ENCODE results near the gene PLGLB2.
"Not testable (repeated sequence)": the region's sequence is repeated elsewhere in the genome, so short reads cannot be mapped to it uniquely, and the experiment has no call there.

Gene PLGLB2

DNA sequence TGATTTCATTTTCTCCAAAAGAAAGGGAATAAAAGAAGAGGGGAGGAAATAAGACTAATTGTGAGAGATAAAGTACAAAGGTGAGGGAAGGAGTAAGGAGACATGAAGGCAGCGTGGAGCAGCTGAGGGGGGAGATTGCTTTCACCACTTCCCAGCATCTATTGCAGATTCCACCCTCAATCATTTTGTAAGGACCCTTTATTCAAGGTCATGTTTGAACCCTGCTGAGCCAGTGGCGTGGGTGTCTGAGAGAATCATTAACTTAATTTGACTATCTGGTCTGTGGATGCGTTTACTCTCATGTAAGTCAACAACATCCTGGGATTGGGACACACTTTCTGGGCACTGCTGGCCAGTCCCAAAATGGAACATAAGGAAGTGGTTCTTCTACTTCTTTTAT lies at the start of gene PLGLB2:
PLGLB2 (plus strand) TSS at position 297 of the 400 bp plus-strand sequence; CDS start at position 364, 67 bp downstream.
- H3K9ac ChIP-seq (ENCODE audit: low read length in 5 of 5); H3K27ac ChIP-seq (ENCODE audit: low read depth, low read length); H3K27me3 ChIP-seq (ENCODE audit: control insufficient read depth in 5 of 5, insufficient read depth in 4 of 5, low read length in 5 of 5); H3K4me3 ChIP-seq (ENCODE audit: low read depth in 1 of 5, low read length in 5 of 5); H3K9me3 ChIP-seq (ENCODE audit: control insufficient read depth in 5 of 5, low read length in 5 of 5); H3K4me1 ChIP-seq (ENCODE audit: control insufficient read depth in 5 of 5, insufficient read depth in 5 of 5, low read length in 5 of 5); H3K36me3 ChIP-seq (ENCODE audit: control insufficient read depth in 5 of 5, insufficient read depth in 5 of 5, low read length in 5 of 5): not testable (repeated sequence)

GRCh38 chr2:87704572-87705323 lies 43.1 kb upstream of the PLGLB2 start:
- H3K27me3 ChIP-seq (ENCODE audit: control insufficient read depth in 5 of 5, insufficient read depth in 4 of 5, low read length in 5 of 5); H3K27ac ChIP-seq (ENCODE audit: low read depth, low read length); H3K4me3 ChIP-seq (ENCODE audit: low read depth in 1 of 5, low read length in 5 of 5); H3K9me3 ChIP-seq (ENCODE audit: control insufficient read depth in 5 of 5, low read length in 5 of 5); H3K4me1 ChIP-seq (ENCODE audit: control insufficient read depth in 5 of 5, insufficient read depth in 5 of 5, low read length in 5 of 5); H3K36me3 ChIP-seq (ENCODE audit: control insufficient read depth in 5 of 5, insufficient read depth in 5 of 5, low read length in 5 of 5); H3K9ac ChIP-seq (ENCODE audit: low read length in 5 of 5): not testable (repeated sequence)

GRCh38 chr2:87708368-87708767 lies 39.5 kb upstream of the PLGLB2 start:
- not testable (repeated sequence) for H3K4me1 ChIP-seq (ENCODE audit: control insufficient read depth in 5 of 5, insufficient read depth in 5 of 5, low read length in 5 of 5); H3K27me3 ChIP-seq (ENCODE audit: control insufficient read depth in 5 of 5, insufficient read depth in 4 of 5, low read length in 5 of 5); H3K36me3 ChIP-seq (ENCODE audit: control insufficient read depth in 5 of 5, insufficient read depth in 5 of 5, low read length in 5 of 5); H3K27ac ChIP-seq (ENCODE audit: low read depth, low read length); H3K9ac ChIP-seq (ENCODE audit: low read length in 5 of 5); H3K9me3 ChIP-seq (ENCODE audit: control insufficient read depth in 5 of 5, low read length in 5 of 5); H3K4me3 ChIP-seq (ENCODE audit: low read depth in 1 of 5, low read length in 5 of 5)

DNA sequence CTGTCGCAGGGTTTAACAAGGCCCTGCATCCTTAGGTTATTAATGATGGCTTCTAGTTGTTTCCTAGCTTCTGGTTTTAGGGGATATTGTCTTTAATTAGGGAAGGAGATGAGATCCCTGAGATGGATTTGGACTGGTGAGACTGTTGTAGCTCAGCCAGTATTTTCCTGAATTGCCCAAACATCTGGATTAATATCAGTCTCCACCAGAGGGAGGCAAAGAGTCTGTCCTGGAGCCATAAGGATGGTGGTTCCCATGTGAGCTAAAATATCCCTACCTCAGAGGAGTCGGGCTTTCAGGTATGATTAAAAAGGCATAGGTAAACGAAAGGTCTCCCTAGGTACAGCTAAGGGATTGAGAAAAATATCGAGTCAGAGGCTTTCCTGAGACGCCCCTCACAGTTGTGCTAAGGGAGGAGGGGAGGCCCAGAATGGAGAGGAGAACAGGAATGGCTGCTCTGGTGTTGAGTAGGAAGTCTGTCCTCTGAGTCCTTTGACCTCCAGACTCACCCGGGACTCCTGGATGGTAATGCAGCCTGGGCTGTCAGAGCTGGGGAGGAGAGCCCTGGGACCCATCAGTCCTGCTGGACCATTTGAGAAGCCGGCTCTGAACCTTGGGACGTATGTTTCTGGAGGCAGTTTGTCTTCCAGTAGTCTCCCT lies 19.8 kb upstream of the PLGLB2 start:
- not testable (repeated sequence) for H3K36me3 ChIP-seq (ENCODE audit: control insufficient read depth in 5 of 5, insufficient read depth in 5 of 5, low read length in 5 of 5); H3K9me3 ChIP-seq (ENCODE audit: control insufficient read depth in 5 of 5, low read length in 5 of 5); H3K27ac ChIP-seq (ENCODE audit: low read depth, low read length); H3K4me3 ChIP-seq (ENCODE audit: low read depth in 1 of 5, low read length in 5 of 5); H3K27me3 ChIP-seq (ENCODE audit: control insufficient read depth in 5 of 5, insufficient read depth in 4 of 5, low read length in 5 of 5); H3K9ac ChIP-seq (ENCODE audit: low read length in 5 of 5); H3K4me1 ChIP-seq (ENCODE audit: control insufficient read depth in 5 of 5, insufficient read depth in 5 of 5, low read length in 5 of 5)

- H3K27ac ChIP-seq (ENCODE audit: low read depth, low read length); H3K4me1 ChIP-seq (ENCODE audit: control insufficient read depth in 5 of 5, insufficient read depth in 5 of 5, low read length in 5 of 5); H3K4me3 ChIP-seq (ENCODE audit: low read depth in 1 of 5, low read length in 5 of 5); H3K36me3 ChIP-seq (ENCODE audit: control insufficient read depth in 5 of 5, insufficient read depth in 5 of 5, low read length in 5 of 5); H3K9ac ChIP-seq (ENCODE audit: low read length in 5 of 5); H3K9me3 ChIP-seq (ENCODE audit: control insufficient read depth in 5 of 5, low read length in 5 of 5); H3K27me3 ChIP-seq (ENCODE audit: control insufficient read depth in 5 of 5, insufficient read depth in 4 of 5, low read length in 5 of 5): not testable (repeated sequence)
Measured at GRCh38 chr2:87740928-87741327, 7.0 kb upstream of the PLGLB2 start.

DNA sequence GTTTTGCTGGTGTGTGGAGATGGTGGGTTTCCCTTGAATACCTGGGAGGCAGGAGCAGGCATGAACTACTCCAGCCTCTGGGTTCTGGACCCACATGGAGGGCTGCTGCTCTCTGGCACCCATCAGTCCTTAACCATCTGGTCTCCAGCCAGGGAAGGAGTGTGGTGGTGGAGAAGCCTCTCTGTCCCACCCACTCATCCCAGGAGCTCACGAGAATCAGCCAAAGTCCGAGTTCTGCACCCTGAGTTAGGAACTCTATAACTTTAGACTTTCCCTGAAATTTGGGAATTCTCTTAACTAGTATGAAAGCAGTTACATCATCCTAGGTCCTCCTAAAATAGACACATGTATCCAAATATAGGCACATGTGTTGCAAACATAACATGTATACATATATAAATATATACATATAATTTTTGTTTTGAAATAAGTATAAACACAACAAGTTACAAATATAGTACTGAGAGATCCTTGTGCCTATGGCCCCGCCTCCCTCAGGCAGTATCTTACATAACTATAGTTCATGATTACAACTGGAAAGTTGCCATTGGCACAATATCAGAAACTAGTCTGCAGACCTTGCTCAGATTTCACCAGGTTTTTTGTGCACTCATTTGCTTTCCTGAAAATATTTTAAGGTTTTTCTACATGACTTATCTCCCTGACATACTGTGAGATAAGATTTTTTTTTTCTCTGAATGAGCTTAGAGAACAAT lies 5.3 kb upstream of the PLGLB2 start:
- H3K27me3 ChIP-seq (ENCODE audit: control insufficient read depth in 5 of 5, insufficient read depth in 4 of 5, low read length in 5 of 5); H3K4me1 ChIP-seq (ENCODE audit: control insufficient read depth in 5 of 5, insufficient read depth in 5 of 5, low read length in 5 of 5); H3K36me3 ChIP-seq (ENCODE audit: control insufficient read depth in 5 of 5, insufficient read depth in 5 of 5, low read length in 5 of 5); H3K27ac ChIP-seq (ENCODE audit: low read depth, low read length); H3K9ac ChIP-seq (ENCODE audit: low read length in 5 of 5); H3K4me3 ChIP-seq (ENCODE audit: low read depth in 1 of 5, low read length in 5 of 5); H3K9me3 ChIP-seq (ENCODE audit: control insufficient read depth in 5 of 5, low read length in 5 of 5): not testable (repeated sequence)

DNA sequence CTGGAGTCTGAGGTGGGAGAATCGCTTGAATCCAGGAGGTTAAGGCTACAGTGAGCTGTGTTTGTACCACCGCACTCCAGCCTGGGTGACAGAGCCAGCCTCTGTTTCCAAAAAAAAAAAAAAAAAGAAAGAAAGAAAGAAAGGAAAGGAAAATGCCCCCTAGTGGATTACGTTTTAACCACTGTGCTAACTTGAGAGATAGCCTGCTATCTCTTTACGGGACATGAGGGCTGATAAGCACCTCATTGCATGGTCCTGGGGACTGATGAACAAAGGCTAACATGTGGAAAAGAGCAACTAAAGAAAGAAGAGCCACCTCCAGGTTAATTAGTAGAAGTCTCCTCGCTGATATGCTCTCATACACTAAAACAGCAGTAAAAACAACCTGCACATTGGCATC lies 4.2 kb upstream of the PLGLB2 start:
- not testable (repeated sequence) for H3K9me3 ChIP-seq (ENCODE audit: control insufficient read depth in 5 of 5, low read length in 5 of 5); H3K4me3 ChIP-seq (ENCODE audit: low read depth in 1 of 5, low read length in 5 of 5); H3K4me1 ChIP-seq (ENCODE audit: control insufficient read depth in 5 of 5, insufficient read depth in 5 of 5, low read length in 5 of 5); H3K36me3 ChIP-seq (ENCODE audit: control insufficient read depth in 5 of 5, insufficient read depth in 5 of 5, low read length in 5 of 5); H3K27ac ChIP-seq (ENCODE audit: low read depth, low read length); H3K9ac ChIP-seq (ENCODE audit: low read length in 5 of 5); H3K27me3 ChIP-seq (ENCODE audit: control insufficient read depth in 5 of 5, insufficient read depth in 4 of 5, low read length in 5 of 5)

DNA sequence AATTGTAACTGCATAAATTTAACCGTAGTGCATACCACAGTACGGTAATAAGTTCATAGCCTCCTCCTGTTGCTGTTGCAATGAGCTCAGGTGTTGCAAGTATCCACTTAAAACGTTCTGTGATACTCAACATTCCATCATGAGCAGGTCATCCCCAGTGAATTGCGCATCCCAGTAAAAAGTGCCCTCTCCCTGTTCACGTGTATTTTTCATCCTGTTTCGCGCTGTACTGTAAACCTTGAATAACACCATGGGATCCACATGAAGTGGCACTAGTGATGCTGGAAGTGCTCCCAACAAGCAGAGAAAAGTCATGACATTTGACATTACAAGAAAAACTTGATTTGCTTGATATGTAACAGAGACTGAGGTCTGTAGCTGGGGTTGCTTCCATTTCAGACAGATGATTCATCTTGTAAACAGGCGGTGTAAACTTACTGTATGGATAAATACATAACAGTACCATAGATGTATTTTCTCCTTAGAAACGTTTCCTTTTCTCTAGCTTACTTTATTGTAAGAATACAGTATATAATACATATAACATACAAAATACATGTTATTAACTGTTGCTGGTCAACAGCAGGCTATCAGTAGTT lies 2.4 kb upstream of the PLGLB2 start:
- not testable (repeated sequence) for H3K4me3 ChIP-seq (ENCODE audit: low read depth in 1 of 5, low read length in 5 of 5); H3K27me3 ChIP-seq (ENCODE audit: control insufficient read depth in 5 of 5, insufficient read depth in 4 of 5, low read length in 5 of 5); H3K9me3 ChIP-seq (ENCODE audit: control insufficient read depth in 5 of 5, low read length in 5 of 5); H3K27ac ChIP-seq (ENCODE audit: low read depth, low read length); H3K4me1 ChIP-seq (ENCODE audit: control insufficient read depth in 5 of 5, insufficient read depth in 5 of 5, low read length in 5 of 5); H3K36me3 ChIP-seq (ENCODE audit: control insufficient read depth in 5 of 5, insufficient read depth in 5 of 5, low read length in 5 of 5); H3K9ac ChIP-seq (ENCODE audit: low read length in 5 of 5)

- H3K27me3 ChIP-seq (ENCODE audit: control insufficient read depth in 5 of 5, insufficient read depth in 4 of 5, low read length in 5 of 5); H3K9ac ChIP-seq (ENCODE audit: low read length in 5 of 5); H3K36me3 ChIP-seq (ENCODE audit: control insufficient read depth in 5 of 5, insufficient read depth in 5 of 5, low read length in 5 of 5); H3K27ac ChIP-seq (ENCODE audit: low read depth, low read length); H3K4me1 ChIP-seq (ENCODE audit: control insufficient read depth in 5 of 5, insufficient read depth in 5 of 5, low read length in 5 of 5); H3K4me3 ChIP-seq (ENCODE audit: low read depth in 1 of 5, low read length in 5 of 5); H3K9me3 ChIP-seq (ENCODE audit: control insufficient read depth in 5 of 5, low read length in 5 of 5): not testable (repeated sequence)
Measured at GRCh38 chr2:87748524-87748923, 637 bp downstream of the PLGLB2 start.

DNA sequence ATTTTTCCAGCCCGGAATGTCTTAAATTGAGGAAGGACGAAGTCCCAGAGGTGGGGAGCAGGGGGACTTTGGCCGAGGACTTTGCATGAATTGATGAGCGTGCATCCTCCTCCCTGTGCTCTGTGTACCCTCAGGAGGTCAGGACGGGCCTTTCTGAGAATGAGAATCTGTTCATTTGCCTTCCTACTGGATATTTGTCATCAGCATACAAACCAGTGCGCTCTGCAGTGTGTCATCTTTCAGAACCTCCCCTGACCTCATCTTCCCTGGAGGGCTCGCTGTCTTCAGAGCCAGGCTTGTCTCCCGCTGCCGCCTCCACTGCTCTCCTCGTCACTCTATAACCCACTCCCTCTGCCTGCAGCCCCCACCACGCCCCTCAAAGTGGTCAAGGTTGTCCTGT lies 2.7 kb downstream of the PLGLB2 start:
- not testable (repeated sequence) for H3K9me3 ChIP-seq (ENCODE audit: control insufficient read depth in 5 of 5, low read length in 5 of 5); H3K27me3 ChIP-seq (ENCODE audit: control insufficient read depth in 5 of 5, insufficient read depth in 4 of 5, low read length in 5 of 5); H3K27ac ChIP-seq (ENCODE audit: low read depth, low read length); H3K4me1 ChIP-seq (ENCODE audit: control insufficient read depth in 5 of 5, insufficient read depth in 5 of 5, low read length in 5 of 5); H3K4me3 ChIP-seq (ENCODE audit: low read depth in 1 of 5, low read length in 5 of 5); H3K36me3 ChIP-seq (ENCODE audit: control insufficient read depth in 5 of 5, insufficient read depth in 5 of 5, low read length in 5 of 5); H3K9ac ChIP-seq (ENCODE audit: low read length in 5 of 5)
